ENCODE data around the gene GRK5.

- TF ChIP-seq POLR2A (IDR thresholded peaks at IDR 0.05) (no peak), CTCF (IDR thresholded peaks at IDR 0.05) (no peak)
These were observed 194.5 kb downstream of the GRK5 start for GRCh38 chr10:119401671-119402395.

Measured in right lobe of liver (tissue), 4 donors.